ENCODE results near the gene NAT8L.

NAT8L gene

GRCh38 chr4:2094545-2094944, 35.4 kb downstream of the NAT8L start:
- TF ChIP-seq ZNF274 (IDR thresholded peaks at IDR 0.05; ENCODE audit: low read depth, low read length): no peak
- Histone ChIP-seq H3K36me3 (ENCODE audit: insufficient read depth, insufficient read length, low read length) (no peaks in the 10 kb centered on the region), H3K4me1 (ENCODE audit: insufficient read depth, insufficient read length) (peaks cover 11% of the 10 kb centered on the region), H3K9ac (ENCODE audit: insufficient read length, low read depth) (no peak overlapping the region), H3K27me3 (ENCODE audit: insufficient read depth, insufficient read length) (no peaks in the 10 kb centered on the region), H3K9me3 (ENCODE audit: insufficient read depth, low read length) (peaks cover 13% of the 10 kb centered on the region; the same call in 1 of the 2 replicates), H3K4me3 (ENCODE audit: insufficient read length, low read depth) (no peak overlapping the region)
- DNase-seq (ENCODE audit: low read depth, low spot score): no peak

GRCh38 chr4:2095236-2096072, 36.3 kb downstream of the NAT8L start:
- Histone ChIP-seq H3K9ac (ENCODE audit: insufficient read length, low read depth) (no peak overlapping the region), H3K36me3 (ENCODE audit: insufficient read depth, insufficient read length, low read length) (no peaks in the 10 kb centered on the region), H3K4me1 (ENCODE audit: insufficient read depth, insufficient read length) (peaks cover 11% of the 10 kb centered on the region), H3K4me3 (ENCODE audit: insufficient read length, low read depth) (no peak overlapping the region), H3K9me3 (ENCODE audit: insufficient read depth, low read length) (peaks cover 13% of the 10 kb centered on the region; the same call in 1 of the 2 replicates), H3K27me3 (ENCODE audit: insufficient read depth, insufficient read length) (no peaks in the 10 kb centered on the region)
- no peak for DNase-seq (ENCODE audit: low read depth, low spot score)
- no peak for TF ChIP-seq SUZ12 (IDR thresholded peaks at IDR 0.05; ENCODE audit: extremely low read depth, insufficient read depth, insufficient read length)
- no peak for TF ChIP-seq YY1 (IDR thresholded peaks at IDR 0.05; ENCODE audit: insufficient read depth, insufficient read length)
- no peak for TF ChIP-seq ZNF274 (IDR thresholded peaks at IDR 0.05; ENCODE audit: low read depth, low read length)

GRCh38 chr4:2096073-2096609, 37.0 kb downstream of the NAT8L start:
- H3K36me3 ChIP-seq (ENCODE audit: insufficient read depth, insufficient read length, low read length): no peaks in the 10 kb centered on the region
- H3K9me3 ChIP-seq (ENCODE audit: insufficient read depth, low read length): peaks cover 13% of the 10 kb centered on the region; the same call in 1 of the 2 replicates
- TF ChIP-seq ZNF274 (IDR thresholded peaks at IDR 0.05; ENCODE audit: low read depth, low read length) (no peak), YY1 (IDR thresholded peaks at IDR 0.05; ENCODE audit: insufficient read depth, insufficient read length) (no peak), SUZ12 (IDR thresholded peaks at IDR 0.05; ENCODE audit: extremely low read depth, insufficient read depth, insufficient read length) (no peak)
- no peak overlapping the region for H3K4me3 ChIP-seq (ENCODE audit: insufficient read length, low read depth)
- H3K9ac ChIP-seq (ENCODE audit: insufficient read length, low read depth): no peak overlapping the region
- no peaks in the 10 kb centered on the region for H3K27me3 ChIP-seq (ENCODE audit: insufficient read depth, insufficient read length)
- no peak for DNase-seq (ENCODE audit: low read depth, low spot score)
- H3K4me1 ChIP-seq (ENCODE audit: insufficient read depth, insufficient read length): peaks cover 11% of the 10 kb centered on the region

- Histone ChIP-seq H3K9ac (ENCODE audit: insufficient read length, low read depth) (no peak overlapping the region), H3K36me3 (ENCODE audit: insufficient read depth, insufficient read length, low read length) (no peaks in the 10 kb centered on the region), H3K4me3 (ENCODE audit: insufficient read length, low read depth) (no peak overlapping the region), H3K27me3 (ENCODE audit: insufficient read depth, insufficient read length) (no peaks in the 10 kb centered on the region), H3K9me3 (ENCODE audit: insufficient read depth, low read length) (peaks cover 39% of the 10 kb centered on the region), H3K4me1 (ENCODE audit: insufficient read depth, insufficient read length) (no peaks in the 10 kb centered on the region)
- TF ChIP-seq SUZ12 (IDR thresholded peaks at IDR 0.05; ENCODE audit: extremely low read depth, insufficient read depth, insufficient read length): no peak
- TF ChIP-seq ZNF274 (IDR thresholded peaks at IDR 0.05; ENCODE audit: low read depth, low read length): no peak
- no peak for TF ChIP-seq YY1 (IDR thresholded peaks at IDR 0.05; ENCODE audit: insufficient read depth, insufficient read length)
- no peak for DNase-seq (ENCODE audit: low read depth, low spot score)
These were observed 42.4 kb downstream of the NAT8L start for GRCh38 chr4:2101346-2102044.

GRCh38 chr4:2102045-2102883, 43.1 kb downstream of the NAT8L start:
- Histone ChIP-seq H3K4me3 (ENCODE audit: insufficient read length, low read depth) (no peak overlapping the region), H3K4me1 (ENCODE audit: insufficient read depth, insufficient read length) (no peaks in the 10 kb centered on the region), H3K9ac (ENCODE audit: insufficient read length, low read depth) (no peak overlapping the region), H3K9me3 (ENCODE audit: insufficient read depth, low read length) (peaks cover 31% of the 10 kb centered on the region), H3K36me3 (ENCODE audit: insufficient read depth, insufficient read length, low read length) (no peaks in the 10 kb centered on the region), H3K27me3 (ENCODE audit: insufficient read depth, insufficient read length) (no peaks in the 10 kb centered on the region)
- TF ChIP-seq SUZ12 (IDR thresholded peaks at IDR 0.05; ENCODE audit: extremely low read depth, insufficient read depth, insufficient read length) (no peak), ZNF274 (IDR thresholded peaks at IDR 0.05; ENCODE audit: low read depth, low read length) (no peak), YY1 (IDR thresholded peaks at IDR 0.05; ENCODE audit: insufficient read depth, insufficient read length) (no peak)
- DNase-seq (ENCODE audit: low read depth, low spot score): no peak

GRCh38 chr4:2103127-2103842, 44.2 kb downstream of the NAT8L start:
- no peak overlapping the region for H3K4me3 ChIP-seq (ENCODE audit: insufficient read length, low read depth)
- TF ChIP-seq ZNF274 (IDR thresholded peaks at IDR 0.05; ENCODE audit: low read depth, low read length) (no peak), YY1 (IDR thresholded peaks at IDR 0.05; ENCODE audit: insufficient read depth, insufficient read length) (no peak), SUZ12 (IDR thresholded peaks at IDR 0.05; ENCODE audit: extremely low read depth, insufficient read depth, insufficient read length) (no peak)

More at GRCh38 chr4:2103127-2103842, 44.2 kb downstream of the NAT8L start:
- no peak for DNase-seq (ENCODE audit: low read depth, low spot score)
- Histone ChIP-seq H3K4me1 (ENCODE audit: insufficient read depth, insufficient read length) (no peaks in the 10 kb centered on the region), H3K9me3 (ENCODE audit: insufficient read depth, low read length) (peaks cover 30% of the 10 kb centered on the region), H3K36me3 (ENCODE audit: insufficient read depth, insufficient read length, low read length) (no peaks in the 10 kb centered on the region), H3K27me3 (ENCODE audit: insufficient read depth, insufficient read length) (no peaks in the 10 kb centered on the region), H3K9ac (ENCODE audit: insufficient read length, low read depth) (no peak overlapping the region)

Data from NT2/D1 (cell line).